DLD1 (cell line): ENCODE measurements around the gene TBC1D26.
"Not testable (repeated sequence)": the region's sequence is repeated elsewhere in the genome, so short reads cannot be mapped to it uniquely, and the experiment has no call there.

Source experiments
- in situ Hi-C: cut with HindIII; loops from 2 replicates; pipeline ENCODE4 v1.10.0; 2017; ENCODE audit warnings: low sequenced_read_pairs

Gene TBC1D26

DNA sequence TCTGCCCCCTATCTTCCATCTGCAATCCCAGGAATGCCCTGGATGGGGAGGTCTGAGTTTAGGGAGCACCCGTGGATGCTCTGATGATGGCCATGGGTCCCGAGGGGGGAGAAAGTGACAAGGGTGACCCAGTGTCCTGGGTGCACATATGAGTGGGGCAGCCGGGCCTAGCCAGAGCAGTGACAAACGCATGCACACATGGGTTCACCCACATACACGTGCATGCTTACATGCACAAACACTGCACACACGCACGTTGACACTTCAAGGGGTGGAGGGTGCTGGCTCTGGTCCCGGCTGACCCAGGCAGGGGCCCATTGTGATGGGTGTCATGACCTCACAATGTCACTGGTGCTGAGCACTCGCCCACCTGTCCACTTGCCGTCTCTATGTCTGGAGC is at the start of gene TBC1D26:
TSS of gene TBC1D26 (plus strand) at position 384 of the 400 bp plus-strand sequence. CDS start 3,066 bp downstream, outside the sequence.
- in situ Hi-C loops, result not testable (repeated sequence)

DNA sequence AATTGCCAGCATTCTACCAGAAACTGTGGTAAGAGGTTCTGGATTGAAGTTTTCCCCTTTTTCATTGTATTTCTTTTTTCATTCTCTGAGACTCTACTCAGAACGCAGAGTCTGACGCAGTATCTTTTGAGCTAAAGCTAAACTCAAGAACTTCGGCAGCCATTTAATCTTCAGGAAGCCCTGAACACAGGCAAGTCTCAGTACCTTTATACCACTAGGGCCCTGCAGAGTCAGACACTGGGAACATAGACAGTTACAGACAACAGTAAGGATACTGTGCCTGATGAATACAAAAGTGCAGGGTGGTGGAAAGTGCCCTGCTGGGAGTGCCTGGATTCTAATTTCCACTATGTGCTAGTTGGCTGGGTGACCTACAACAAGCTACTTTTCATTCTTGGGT is 48.9 kb upstream of the TBC1D26 start:
- in situ Hi-C loops, result not testable (repeated sequence)

DNA sequence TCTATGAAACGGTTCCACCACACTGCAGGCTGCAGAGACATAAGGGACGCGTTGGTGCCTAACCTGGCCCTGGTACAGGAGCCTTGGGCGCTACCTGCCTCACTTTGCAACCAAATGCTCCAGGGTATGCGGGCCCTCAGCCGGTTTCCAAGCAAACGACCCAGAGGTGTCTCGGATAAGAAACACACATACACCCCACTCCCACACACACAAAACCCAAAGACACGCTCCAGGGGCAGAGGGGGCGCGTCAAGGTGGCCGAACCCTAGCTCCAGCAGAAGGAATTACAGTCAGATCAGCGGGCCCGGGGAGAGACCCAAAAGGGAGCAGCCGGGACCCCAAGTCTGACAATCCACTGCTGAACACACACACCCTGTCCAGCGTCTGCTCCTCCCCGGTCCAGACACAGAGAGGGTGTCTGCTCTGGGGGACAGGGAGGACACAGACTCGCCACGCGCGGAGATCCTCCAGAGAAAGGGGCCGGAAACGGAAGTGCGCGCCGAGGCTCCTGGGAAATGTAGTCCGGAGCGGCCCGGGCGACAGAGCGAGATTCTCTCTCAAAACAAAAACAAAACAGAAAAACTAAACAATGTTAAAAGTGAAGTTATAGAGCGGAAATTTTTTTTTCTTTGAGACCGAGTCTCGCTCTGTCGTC is 48.1 kb upstream of the TBC1D26 start, which contains the start of gene TRIM16:
TSS of gene TRIM16 (minus strand) at position 488 of the 655 bp plus-strand sequence. CDS start 32,702 bp downstream, outside the sequence.
- in situ Hi-C loops, result not testable (repeated sequence)

DNA sequence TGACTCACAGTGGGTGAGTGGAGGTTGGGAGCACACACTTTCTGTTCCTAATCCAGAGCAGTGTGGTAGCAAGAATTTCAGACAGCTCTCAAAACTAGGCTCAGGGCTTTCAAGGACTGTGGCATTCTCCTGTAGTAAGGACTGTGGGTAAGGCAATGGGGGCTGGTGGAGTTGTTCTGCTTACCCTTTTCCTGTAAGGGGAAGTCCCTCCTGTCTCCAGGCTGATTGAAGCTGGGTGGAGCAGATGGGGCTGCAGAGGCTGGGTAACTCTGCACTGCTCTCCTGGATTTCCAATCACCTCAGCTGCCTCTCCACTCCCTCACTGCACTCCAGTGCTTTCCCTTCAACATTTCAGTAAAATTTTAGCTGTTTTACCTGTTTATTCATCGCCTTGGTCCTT is 44.6 kb upstream of the TBC1D26 start:
- in situ Hi-C loops, result not testable (repeated sequence)

DNA sequence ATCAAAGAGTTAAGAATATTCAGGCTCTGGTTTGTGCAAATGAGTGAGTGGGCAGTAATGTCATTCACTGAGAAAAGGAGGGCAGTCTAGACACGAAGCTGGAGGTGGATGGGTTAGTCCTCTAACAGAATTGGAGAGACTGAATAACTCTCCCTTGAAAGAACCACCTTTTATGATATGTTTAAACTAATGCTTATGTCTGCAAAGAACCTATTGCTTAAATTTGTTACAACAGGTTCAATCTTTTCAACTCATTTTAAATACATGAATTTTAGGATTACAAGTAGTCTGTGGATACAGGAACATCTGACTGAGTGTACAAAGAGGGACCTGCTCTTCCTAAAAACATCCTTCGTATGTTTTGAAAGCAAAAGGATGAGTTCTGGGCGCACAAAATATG is 33.1 kb upstream of the TBC1D26 start:
- in situ Hi-C loops, result not testable (repeated sequence)

DNA sequence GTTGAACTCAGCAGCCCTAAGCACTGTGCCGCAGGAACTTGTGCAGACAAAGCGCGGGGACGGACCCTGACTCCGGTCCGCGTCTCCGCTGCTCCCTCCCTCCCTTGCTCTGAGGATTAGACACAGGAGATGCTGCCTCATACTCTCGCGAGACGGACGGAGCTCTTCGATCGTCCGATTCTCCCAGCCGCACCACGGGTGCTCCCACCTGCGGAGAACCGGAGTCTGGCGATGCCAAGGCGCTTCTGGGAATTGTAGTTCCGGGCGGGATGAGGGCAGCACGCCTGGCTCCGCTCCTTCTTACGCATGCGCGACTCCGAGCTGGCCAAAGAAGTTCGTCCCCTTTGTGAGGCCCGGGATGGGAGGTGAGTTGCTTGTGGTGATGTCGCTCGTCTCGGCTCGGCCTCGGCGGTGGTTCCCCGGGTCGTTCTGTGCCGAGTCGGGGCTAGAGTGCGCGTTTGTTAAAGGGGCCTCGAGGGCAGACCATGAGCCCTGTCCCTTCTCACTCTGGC is 32.6 kb upstream of the TBC1D26 start, which contains the start of gene ZNF286A:
TSS of gene ZNF286A (plus strand) at position 340 of the 512 bp plus-strand sequence. CDS start 578 bp downstream, outside the sequence.
- in situ Hi-C loops, result not testable (repeated sequence)

DNA sequence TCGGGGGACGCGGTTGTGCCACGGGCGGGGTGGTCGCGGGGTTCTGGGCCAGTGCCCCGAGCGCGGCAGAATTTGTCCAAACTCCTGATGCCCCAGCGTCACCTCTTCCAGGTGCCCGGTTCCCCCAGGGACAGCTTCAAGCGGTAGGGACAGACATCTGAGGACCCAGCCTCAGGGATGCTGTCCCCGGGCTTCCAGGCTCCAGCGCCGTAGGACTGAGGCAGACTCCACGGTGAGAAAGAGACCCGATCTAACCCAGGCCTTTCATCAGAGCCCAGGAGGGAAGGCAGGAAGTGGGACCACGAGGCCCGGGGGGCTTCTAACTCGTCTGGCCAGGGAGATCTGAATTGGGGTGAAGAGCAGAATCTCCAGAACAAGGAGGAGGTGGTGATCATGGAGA is 32.1 kb upstream of the TBC1D26 start:
- in situ Hi-C loops, result not testable (repeated sequence)

DNA sequence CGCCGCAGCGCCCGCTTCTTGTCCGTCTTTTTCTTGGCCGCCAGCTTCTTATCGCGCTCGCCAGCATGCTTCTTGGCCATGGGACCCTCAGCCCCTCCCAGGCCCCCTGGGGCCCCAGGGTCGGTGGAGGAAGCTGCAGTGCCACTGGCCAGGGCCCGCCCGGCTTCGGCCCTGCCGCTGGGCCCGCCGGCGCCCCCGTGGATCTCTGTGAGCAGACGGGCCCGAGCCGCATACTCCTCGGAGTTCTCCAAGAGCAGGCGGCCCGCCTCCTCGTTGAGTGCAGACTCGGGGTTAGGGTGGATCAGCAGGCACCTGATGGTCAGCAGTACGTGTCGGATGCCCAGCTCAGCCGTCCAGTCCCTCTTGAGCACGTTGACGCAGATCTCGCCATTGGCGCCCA is 27.8 kb upstream of the TBC1D26 start:
- in situ Hi-C loops, result not testable (repeated sequence)

DNA sequence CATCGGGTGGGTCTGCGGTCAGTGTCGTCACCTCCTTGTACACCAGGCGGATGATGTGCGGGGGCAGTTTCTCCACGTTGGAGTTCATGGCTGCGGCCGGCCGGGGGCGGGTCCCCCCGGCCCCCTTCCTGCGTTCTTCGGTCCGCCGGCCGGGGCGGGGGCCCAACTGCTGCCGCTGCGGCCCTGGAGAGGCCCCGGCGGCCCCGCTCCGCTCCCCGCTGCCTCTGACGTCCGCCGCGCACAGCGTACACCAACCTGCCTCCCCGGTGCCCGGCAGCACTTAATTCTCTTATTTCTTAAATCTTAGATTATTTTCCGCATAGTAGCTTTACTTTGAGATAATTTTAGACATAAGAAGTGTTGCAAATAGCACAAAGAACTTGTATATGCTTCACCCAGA is 27.3 kb upstream of the TBC1D26 start:
- in situ Hi-C loops, result not testable (repeated sequence)

DNA sequence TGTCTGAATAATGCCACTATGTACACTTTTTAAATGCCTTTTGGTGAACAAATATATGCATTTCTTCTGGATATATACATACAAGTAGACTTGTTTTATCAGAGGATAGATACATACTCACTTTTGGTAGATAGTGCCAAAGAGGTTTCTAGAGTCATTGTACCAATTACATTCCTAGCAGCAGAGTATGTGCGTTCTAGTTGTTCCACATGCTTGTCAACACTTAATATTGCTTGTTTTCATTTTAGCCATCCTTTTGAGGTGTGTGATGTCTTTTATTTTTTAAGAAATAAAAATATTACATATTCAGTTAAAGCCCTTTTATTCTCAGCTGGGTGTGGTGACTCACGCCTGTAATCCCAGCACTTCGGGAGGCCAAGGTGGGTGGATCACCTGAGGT is 23.2 kb upstream of the TBC1D26 start:
- in situ Hi-C loops, result not testable (repeated sequence)

DNA sequence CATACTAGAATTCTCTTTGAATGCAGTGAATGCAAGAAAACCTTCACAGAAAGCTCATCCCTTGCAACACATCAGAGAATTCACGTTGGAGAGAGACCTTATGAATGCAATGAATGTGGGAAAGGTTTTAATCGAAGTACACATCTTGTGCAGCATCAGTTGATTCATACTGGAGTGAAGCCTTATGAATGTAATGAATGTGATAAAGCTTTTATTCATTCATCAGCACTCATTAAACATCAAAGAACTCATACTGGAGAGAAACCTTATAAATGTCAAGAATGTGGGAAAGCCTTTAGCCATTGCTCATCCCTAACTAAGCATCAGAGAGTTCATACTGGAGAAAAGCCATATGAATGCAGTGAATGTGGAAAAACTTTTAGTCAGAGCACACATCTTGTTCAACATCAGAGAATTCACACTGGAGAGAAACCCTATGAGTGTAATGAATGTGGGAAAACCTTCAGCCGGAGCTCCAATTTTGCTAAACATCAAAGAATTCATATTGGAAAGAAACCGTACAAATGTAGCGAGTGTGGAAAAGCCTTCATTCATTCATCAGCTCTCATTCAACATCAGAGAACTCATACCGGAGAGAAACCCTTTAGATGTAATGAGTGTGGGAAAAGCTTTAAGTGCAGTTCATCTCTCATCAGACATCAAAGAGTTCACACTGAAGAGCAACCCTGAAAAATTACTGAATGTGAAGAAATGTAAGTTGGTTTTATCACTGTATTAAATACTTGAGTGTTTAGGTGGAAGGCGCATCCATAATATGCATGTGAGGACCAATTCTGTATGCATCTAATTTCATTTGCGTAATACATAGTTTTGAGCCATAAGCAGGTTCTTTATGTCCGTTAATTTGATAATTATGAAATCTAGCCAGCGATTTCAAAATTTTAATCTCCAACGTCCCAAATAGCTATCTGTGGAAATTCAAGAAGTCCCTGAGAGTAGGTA is 15.2 kb upstream of the TBC1D26 start:
- in situ Hi-C loops, result not testable (repeated sequence)

DNA sequence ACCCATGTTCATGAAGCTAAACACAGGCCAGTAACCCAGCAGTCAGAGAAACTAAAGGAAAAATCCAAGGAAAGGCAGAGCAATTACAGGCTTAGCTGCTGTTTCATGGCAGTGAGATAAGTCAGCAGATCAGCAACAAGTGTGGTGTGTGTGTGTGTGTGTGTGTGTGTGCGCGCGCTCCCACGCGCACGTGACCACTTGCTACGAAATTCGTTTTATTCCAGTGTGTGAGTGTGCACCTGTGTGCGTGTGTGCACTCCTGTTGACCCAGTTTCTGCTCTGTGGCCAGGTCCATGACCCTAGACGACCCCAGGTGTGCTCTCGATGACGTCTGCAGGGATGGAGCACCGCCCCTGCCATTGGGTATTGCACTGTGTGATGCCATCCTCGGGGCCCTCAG is 1.5 kb upstream of the TBC1D26 start:
- in situ Hi-C loops, result not testable (repeated sequence)

DNA sequence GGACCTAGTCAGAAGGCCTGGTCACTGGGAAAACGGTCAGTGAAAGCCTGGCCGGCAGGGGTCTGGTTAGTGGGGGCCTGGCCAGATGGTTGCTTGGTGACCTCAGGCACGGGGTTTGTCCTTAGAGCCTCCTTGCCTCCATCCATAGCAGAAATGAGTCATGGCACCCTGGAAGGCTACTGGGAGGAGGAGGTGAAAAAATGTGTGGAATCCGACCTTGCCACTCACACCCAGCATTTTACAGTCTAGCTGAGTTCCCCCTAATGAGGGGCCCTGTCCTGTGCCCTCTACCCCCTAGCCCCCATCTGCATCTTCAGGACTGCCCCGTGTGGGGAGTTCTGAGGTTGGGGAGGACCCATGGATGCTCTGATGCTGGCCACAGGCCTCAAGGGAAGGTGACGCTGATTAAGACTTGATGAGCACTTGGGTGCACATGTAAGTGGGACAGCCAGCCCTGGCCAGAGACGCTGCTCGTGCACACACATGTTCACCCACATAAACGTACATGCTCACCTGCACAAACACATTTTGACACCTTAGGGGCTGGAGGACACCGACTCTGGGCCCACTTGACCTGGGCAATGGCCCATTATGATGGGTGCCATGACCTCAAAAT is 1.2 kb downstream of the TBC1D26 start:
- in situ Hi-C loops, result not testable (repeated sequence)

DNA sequence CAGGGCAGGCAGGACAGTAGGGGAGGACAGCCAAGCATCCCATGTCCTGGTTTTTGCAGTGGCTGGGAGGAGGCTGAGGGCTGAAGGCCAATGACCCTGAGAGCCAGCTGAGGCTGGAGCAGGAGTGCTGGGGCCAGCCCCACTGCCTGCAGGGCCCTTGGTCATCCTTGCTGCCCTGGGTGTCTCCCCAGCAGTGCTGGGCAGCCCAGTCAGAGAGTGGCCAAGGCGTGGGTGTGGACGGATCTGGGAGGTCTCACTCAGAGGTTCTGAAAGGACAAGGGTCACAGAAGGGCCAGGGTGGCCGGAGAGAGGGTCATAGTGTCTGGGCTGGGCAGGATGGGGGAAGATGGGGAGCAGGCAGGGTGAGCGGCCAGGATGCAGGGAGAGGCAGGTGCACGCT is 4.5 kb downstream of the TBC1D26 start:
- in situ Hi-C loops, result not testable (repeated sequence)

DNA sequence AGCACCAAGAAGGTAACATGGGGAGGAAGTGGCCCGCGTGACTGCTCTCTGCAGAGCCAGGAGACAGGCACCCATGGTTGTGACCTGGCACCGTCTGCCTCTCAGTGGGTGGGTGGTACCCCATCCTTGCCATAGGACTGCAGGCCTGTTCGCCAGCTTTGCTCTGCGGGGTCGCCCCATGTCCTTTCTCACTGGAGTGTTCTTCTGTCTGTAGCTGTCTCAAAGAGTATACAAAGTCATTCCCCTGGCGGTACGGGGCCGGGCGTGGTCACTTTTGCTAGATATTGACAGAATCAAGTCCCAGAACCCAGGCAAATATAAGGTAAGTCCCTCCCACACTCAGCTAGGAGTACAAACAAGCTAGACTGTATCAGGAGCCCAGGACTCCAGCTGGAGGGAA is 6.0 kb downstream of the TBC1D26 start:
- in situ Hi-C loops, result no loop called here

DNA sequence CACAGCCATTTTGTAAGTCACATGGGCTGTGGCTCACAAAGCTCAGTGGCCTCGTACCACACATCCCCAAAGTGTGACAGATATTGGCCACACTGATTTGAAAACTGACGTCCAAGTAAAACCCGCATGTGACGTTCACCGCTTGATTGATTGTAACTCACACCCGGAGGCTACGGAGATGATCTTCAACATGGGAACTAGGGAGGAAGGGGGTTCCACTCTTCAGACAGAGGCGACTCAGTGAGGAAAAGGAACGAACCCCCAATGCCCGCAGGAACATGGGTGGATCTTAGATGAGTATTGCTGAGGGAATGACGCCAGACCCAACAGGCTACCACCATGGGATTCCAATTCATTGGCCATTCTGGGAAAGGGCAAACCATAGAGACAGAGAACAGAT is 7.2 kb downstream of the TBC1D26 start:
- in situ Hi-C loops, result not testable (repeated sequence)

DNA sequence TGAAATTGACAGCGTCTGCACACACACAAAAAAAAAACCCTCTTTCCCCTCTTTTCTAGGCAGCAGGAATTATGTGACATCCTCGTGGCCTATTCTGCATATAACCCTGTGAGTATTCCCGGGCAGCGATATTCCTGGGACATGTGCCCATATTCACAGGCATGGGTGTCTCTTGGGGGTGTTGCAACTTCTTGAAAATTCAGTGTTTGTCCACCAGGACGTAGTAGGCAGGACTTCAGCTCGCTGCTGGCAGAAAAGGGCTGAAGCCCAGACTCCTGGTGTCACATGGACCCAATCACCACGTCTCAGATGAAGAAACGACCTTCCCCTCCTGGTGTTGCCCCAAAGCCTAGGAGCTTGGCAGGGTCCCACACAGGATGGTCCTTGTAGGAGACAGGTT is 8.0 kb downstream of the TBC1D26 start:
- in situ Hi-C loops, result not testable (repeated sequence)

DNA sequence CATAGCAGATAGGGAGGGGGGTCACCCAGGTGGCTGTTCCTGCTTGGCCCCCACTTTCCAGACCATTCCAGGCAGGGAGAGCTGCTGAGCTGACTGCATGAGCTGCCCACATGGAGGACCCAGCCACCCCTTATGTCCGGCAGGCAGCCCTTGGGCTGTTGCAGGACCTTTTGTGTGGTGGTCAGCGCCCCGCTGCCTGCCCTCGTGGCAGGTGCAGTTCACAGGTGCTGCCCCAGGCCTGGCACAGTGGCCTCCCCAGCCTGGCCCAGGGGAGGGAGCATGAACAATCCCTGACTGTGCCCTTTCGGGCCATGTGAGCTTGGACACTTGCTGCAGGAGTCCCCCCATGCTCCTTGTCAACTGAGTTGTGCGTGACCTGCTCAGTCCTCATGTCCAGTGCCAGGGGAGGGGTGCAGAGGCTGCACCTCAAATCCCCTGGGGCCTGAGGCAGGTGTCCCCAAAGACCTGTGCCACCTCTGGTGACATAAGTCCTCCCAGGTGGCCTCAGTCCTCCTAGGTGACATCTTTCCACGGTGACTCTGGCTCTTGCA is 8.6 kb downstream of the TBC1D26 start:
- in situ Hi-C loops, result no loop called here

DNA sequence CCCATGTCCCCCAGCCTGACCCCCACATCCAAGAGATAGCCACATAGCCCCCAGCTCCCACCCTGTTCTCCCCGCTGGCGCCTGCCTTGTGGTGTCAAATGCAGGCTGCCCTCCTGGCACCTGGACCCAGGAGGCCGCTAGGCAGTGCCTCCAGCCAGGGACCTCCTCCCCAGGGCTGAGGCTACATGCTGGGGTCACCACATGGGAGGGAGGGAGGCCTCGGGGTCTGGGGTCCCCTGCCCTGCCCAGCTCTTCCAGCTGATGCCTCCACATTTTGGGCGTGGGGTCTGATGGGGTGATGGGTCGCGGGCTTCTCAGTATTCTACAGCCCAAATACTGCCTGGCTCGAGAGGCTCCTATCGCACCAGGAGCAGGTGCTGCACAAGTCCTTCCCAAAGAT is 9.5 kb downstream of the TBC1D26 start:
- in situ Hi-C loops, result no loop called here

DNA sequence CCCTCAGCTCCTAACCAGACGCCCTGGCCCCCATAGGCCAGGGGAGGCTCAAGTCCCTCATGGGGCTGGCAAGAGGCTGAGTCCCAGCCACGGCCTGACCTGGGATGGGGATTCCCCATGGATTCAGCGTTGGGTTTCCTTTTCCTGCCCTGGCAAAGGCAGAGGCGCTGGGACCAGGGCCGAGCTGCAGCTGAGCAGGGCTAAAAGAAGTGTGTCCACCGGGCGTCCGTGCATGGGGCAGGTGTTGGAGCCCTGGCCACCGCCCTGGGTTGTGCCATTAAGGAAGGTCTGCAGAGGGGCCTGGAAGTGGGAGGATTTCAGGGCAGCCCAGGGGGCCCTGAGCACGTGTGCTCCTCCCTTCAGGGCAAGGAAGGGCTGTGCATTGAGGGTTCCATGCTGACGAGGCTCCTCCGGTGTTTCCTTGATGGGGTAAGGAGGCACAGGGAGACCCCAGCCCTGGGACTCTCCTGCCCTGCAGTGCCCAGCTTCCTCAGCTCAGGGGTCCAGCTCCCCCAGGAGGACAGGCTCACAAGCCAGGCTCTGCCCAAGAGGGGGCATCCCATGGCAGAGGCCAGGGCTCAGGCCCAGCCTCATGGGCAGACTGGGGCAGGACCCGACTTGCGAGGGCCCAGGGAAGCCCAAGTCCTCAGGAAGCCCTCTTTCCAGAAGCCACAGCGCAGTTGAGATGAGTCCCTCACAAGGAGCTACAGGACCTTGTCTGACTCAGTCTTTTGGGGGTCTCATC is 10.1 kb downstream of the TBC1D26 start:
- in situ Hi-C loops, result no loop called here
